HAP-1 (cell line): ENCODE data around the gene TP53.

ENCODE experiments used
- DNase-seq, 2 experiments: peaks; one replicate each; pipeline ENCODE4 v3.0.0-alpha.2; 2016 to 2020; ENCODE audit warnings: low spot score in 2 of 2
- H3K27me3 ChIP-seq: fragments of 250-450 bp; sonication (Bioruptor Pico); 2 replicates; pipeline ENCODE4 v1.5.1; 2020; ENCODE audit warnings: low read depth, mild to moderate bottlenecking, moderate library complexity
- H3K36me3 ChIP-seq: fragments of 250-450 bp; sonication (Bioruptor Pico); replicated peaks from 2 replicates; pipeline ENCODE4 v1.5.1; 2020; ENCODE audit warnings: mild to moderate bottlenecking
- H3K4me1 ChIP-seq: fragments of 250-450 bp; sonication (Bioruptor Pico); 2 replicates; pipeline ENCODE4 v1.5.1; 2020; ENCODE audit warnings: mild to moderate bottlenecking
- H3K4me3 ChIP-seq: fragments of 250-450 bp; sonication (Bioruptor Pico); 2 replicates; pipeline ENCODE4 v1.5.1; 2020; ENCODE audit warnings: mild to moderate bottlenecking, moderate library complexity
- H3K9me3 ChIP-seq: fragments of 250-450 bp; sonication (Bioruptor Pico); 2 replicates; pipeline ENCODE4 v1.5.1; 2020; ENCODE audit warnings: mild to moderate bottlenecking, moderate library complexity
- in situ Hi-C: fragments of 300-500 bp; cut with MboI; formaldehyde crosslinking; loops from 3 replicates; pipeline ENCODE4 v1.14.3; 2020; ENCODE audit warnings: low sequenced_read_pairs, inconsistent platforms, mixed read lengths

The TP53 gene

DNA sequence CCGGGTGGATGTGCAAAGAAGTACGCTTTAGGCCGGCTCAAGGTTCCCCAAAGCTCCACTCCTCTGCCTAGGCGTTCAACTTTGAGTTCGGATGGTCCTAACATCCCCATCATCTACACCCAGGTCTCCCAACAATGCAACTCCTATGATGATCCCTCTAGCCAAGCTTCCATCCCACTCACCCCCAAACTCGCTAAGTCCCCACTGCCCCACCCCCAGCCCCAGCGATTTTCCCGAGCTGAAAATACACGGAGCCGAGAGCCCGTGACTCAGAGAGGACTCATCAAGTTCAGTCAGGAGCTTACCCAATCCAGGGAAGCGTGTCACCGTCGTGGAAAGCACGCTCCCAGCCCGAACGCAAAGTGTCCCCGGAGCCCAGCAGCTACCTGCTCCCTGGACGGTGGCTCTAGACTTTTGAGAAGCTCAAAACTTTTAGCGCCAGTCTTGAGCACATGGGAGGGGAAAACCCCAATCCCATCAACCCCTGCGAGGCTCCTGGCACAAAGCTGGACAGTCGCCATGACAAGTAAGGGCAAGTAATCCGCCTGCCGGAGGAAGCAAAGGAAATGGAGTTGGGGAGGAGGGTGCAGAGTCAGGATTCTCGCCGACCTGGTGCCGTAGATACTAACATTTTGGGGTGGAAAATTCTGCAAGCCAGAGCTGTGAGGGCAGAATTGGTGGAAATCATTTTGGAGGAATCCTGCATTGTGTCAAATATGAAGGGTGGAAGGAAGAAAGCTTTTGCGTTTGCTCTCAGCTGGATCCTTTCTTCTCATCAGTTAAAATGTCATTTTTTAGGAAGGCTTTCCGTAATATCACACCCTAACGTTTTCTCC, at the start of gene TP53:
Gene TP53 (minus strand): TSS at position 419 of the 836 bp plus-strand sequence. CDS start 10,896 bp downstream, outside the sequence.
- peaks cover 14% of the 10 kb centered on the region for H3K36me3 ChIP-seq
- in situ Hi-C loops, result no loop called here
- peaks cover 22% of the 10 kb centered on the region for H3K4me1 ChIP-seq
- no peaks in the 10 kb centered on the region for H3K27me3 ChIP-seq
- H3K9me3 ChIP-seq, result no peaks in the 10 kb centered on the region
- DNase-seq, result peak; percentile 95
- H3K4me3 ChIP-seq, result peak within 1 kb of the TSS; percentile 84

DNA sequence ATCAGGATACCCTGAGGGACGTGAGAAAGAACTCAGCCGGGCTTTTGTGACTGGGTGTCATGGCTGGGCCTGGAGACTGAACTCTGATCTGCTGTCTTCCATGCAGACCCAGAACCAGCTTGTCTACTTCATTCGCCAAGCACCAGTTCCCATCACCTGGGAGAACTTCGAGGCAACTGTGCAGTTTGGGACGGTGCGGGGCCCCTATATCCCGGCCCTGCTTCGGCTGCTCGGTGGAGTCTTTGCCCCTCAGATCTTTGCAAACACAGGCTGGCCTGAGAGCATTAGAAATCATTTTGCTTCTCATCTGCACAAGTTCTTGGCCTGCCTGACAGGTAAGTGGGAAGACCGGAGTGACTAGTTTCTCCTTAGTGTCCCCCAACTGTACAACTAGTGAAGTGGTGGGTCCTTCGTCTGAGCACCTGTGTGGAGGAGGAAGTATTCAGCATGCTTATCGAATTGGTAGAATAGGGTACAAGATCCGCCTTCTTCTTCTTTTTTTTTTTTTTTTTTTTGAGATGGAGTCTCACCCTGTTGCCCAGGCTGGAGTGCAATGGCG, 45.8 kb upstream of the TP53 start:
- Histone ChIP-seq H3K27me3 (peaks cover 13% of the 10 kb centered on the region; the same call in 1 of the 2 replicates), H3K4me1 (no peaks in the 10 kb centered on the region), H3K9me3 (no peaks in the 10 kb centered on the region), H3K36me3 (no peaks in the 10 kb centered on the region), H3K4me3 (no peak overlapping the region)
- no peak for DNase-seq
- in situ Hi-C loops, result no loop called here

DNA sequence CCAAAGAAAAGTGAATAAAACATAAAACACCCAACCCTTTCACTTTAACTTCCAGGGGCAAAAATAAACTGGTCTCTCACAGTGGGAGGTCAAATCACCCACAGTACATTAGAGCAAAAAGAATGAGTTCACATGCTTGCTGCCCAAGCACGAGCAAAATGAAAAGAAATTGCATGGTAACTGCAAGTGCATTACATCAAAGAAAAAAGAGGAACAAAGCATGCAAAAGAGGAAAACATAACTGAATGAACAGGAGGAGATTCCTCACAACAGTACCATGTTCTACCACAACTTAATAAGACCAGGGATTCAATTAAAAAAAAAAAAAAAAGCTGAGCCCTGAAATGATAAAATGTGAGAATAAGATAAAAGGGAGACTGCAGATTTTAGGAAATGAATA, 42.5 kb upstream of the TP53 start:
- Histone ChIP-seq H3K36me3 (no peaks in the 10 kb centered on the region), H3K4me3 (no peak overlapping the region), H3K9me3 (no peaks in the 10 kb centered on the region), H3K27me3 (no peaks in the 10 kb centered on the region), H3K4me1 (no peaks in the 10 kb centered on the region)
- in situ Hi-C loops, result no loop called here
- DNase-seq, result no peak

DNA sequence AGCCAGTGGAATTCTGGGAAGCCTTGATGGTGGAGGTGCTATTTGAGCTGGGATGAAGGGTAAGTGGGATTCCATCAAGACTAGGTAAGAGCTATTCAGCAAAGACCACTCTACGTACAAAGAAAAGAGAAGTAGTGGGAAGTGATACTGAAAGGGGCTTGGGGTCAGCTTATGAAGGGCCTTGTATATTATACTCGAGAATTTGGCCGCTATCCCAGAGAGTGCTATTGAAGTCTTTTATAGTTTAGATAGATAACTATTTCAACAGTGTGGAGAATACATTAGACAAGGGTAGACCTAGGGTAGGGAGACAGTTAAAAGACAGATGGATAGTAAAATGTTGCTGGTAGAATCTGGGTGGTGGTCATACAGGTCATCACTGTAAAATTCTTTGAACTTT, 40.6 kb upstream of the TP53 start:
- Histone ChIP-seq H3K4me1 (no peaks in the 10 kb centered on the region), H3K9me3 (no peaks in the 10 kb centered on the region), H3K27me3 (no peaks in the 10 kb centered on the region), H3K36me3 (no peaks in the 10 kb centered on the region), H3K4me3 (no peak overlapping the region)
- DNase-seq, result no peak
- in situ Hi-C loops, result no loop called here

DNA sequence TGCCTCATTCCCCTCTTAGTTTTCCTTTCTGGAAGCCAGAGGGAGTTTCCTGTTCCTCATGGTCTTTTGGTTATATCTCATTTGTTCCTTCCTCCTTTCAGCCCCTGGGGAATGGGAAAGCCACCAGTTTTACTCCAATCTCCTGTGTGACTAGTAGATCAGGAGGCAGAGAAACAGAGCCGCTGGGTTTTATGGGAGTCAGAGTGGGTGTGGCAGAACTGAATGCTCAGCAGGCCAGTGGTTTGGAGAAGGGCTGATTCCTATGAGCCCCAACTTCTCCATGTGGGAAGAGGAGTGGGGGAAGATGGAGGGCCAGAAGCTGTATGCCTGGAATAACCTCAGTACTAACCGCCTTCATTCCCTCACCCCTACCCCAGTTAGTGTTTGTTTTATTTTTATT, 34.3 kb upstream of the TP53 start:
- no peaks in the 10 kb centered on the region for H3K9me3 ChIP-seq
- H3K36me3 ChIP-seq, result no peaks in the 10 kb centered on the region
- H3K4me3 ChIP-seq, result no peak overlapping the region
- in situ Hi-C loops, result no loop called here
- H3K4me1 ChIP-seq, result peaks cover 8% of the 10 kb centered on the region
- no peak for DNase-seq
- H3K27me3 ChIP-seq, result no peaks in the 10 kb centered on the region

DNA sequence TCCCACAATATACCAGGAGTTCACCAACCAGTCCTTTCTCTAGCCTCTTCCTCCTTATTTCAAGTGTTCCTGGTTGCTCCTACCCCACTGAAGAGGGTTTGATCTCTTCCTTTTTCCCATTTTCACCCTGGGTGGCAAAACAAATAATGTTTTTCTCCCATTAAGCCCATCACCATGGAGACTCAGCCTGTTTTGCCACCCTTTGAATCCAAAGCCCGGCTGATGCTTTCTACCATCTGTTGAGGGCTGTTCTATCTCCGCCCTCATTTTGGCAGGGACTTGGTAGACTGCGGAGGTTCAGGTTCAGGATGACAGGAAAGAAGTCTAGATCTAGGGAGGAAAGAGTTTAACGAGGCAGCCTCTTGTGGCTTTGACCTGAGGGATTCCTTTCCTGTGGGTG, 32.8 kb upstream of the TP53 start:
- Histone ChIP-seq H3K36me3 (no peaks in the 10 kb centered on the region), H3K4me1 (peaks cover 11% of the 10 kb centered on the region), H3K9me3 (no peaks in the 10 kb centered on the region), H3K27me3 (no peaks in the 10 kb centered on the region), H3K4me3 (no peak overlapping the region)
- in situ Hi-C loops, result no loop called here
- DNase-seq, result no peak

DNA sequence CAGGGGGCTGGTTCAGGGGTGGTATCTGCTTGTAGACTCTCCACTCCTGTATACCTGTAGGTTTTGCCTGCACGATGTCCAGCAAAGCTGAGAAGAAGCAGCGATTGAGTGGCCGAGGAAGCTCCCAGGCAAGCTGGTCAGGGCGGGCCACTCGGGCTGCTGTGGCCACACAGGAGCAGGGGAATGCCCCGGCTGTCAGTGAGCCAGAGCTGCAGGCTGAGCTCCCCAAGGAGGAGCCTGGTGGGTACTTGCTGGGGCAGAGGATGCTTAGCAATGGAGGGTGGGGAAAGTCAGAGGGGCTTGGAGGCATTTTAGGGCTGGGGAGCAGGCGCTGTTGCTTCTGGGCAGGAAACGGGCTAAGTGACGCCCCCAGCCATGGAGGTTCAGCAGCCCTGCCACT, 32.4 kb upstream of the TP53 start:
- in situ Hi-C loops, result no loop called here
- H3K4me3 ChIP-seq, result no peak overlapping the region
- H3K9me3 ChIP-seq, result no peaks in the 10 kb centered on the region

DNA sequence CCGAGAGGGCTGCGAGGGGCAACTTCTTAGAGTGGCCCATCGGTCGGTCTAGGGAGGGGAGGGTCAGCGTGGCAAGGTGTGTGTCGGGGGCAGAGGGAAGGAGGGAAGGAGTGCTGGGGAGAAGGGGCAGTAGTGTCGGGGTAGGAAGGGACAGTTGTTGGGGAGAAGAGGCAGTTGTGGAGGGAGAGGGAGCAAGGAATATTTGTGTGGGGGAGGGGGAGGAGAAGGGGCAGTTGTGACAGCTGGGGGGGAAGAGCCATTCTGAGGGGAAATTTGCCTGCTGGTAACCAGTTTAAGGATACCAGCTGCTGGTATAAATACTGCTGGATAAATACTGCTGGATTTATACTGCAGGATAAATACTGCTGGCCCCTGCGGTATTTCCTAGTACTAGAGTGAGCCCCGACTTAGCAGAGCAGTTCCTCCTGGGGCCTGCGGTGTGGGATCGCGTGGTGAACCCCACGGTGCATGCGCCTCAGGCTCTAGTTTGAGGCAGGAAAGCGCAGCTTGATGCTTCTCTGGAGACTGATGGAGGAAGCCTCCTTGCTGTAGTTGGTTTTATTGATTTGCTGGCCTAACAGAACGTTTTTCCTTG, 30.6 kb upstream of the TP53 start:
- Histone ChIP-seq H3K9me3 (no peaks in the 10 kb centered on the region), H3K27me3 (no peaks in the 10 kb centered on the region; the same call in 1 of the 2 replicates), H3K4me1 (peaks cover 11% of the 10 kb centered on the region), H3K36me3 (no peaks in the 10 kb centered on the region), H3K4me3 (peak overlapping the region; percentile 63)
- DNase-seq, result no peak
- in situ Hi-C loops, result no loop called here

More for the DNA sequence above, 32.4 kb upstream of the TP53 start:
- H3K27me3 ChIP-seq, result no peaks in the 10 kb centered on the region
- H3K4me1 ChIP-seq, result peaks cover 11% of the 10 kb centered on the region
- DNase-seq, result no peak
- H3K36me3 ChIP-seq, result no peaks in the 10 kb centered on the region

DNA sequence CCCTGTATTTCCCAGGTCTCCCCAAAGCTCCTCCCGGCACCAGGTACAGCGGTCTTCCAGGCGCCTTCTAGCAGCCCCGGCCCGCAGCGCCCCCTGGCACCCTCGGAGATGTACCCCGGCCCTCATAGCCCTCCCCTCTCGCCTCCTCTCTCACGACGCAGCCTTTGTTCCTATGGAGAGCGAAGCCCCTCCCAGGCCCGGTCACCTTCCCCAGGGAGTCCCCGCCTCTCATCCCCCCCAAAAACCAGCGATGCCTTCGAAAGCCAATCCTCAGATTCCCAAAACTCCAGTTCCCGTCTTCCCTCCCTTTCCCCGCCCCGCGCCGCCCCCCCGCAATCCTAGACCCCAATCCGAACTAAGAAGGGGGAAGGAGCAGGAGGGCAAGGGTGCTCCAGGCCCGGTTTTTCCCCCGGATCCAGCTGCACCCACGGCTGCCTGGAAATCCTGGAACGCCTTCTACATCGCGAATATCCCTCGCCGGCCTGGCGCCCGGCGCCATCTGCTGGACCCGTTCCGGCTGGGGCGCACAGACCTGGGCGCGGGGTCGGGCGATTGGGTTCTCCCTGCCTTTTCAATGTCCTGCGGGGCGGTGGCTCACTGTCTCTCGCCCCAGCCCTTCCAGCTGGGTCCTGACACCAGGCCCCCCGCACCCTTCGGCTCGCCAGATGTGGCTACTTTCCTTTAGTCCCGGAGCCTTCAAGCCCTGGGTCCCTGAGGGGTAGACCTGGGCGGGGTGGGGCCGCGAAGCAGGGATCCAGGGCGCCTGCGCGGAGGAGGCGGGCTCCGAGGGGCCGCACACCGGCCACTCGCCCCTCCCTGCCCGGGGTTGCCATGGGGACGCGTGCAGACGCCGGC, 29.8 kb upstream of the TP53 start, which contains the start of gene DNAH2:
Gene DNAH2 (plus strand): TSS at position 844 of the 855 bp plus-strand sequence. CDS start 1,991 bp downstream, outside the sequence.
- H3K4me3 ChIP-seq, result peak within 1 kb of the TSS; percentile 63
- in situ Hi-C loops, result no loop called here
- H3K9me3 ChIP-seq, result no peaks in the 10 kb centered on the region
- H3K27me3 ChIP-seq, result peaks cover 5% of the 10 kb centered on the region
- peaks cover 11% of the 10 kb centered on the region for H3K4me1 ChIP-seq
- no peaks in the 10 kb centered on the region for H3K36me3 ChIP-seq
- DNase-seq, result peak; percentile 94 to 95

DNA sequence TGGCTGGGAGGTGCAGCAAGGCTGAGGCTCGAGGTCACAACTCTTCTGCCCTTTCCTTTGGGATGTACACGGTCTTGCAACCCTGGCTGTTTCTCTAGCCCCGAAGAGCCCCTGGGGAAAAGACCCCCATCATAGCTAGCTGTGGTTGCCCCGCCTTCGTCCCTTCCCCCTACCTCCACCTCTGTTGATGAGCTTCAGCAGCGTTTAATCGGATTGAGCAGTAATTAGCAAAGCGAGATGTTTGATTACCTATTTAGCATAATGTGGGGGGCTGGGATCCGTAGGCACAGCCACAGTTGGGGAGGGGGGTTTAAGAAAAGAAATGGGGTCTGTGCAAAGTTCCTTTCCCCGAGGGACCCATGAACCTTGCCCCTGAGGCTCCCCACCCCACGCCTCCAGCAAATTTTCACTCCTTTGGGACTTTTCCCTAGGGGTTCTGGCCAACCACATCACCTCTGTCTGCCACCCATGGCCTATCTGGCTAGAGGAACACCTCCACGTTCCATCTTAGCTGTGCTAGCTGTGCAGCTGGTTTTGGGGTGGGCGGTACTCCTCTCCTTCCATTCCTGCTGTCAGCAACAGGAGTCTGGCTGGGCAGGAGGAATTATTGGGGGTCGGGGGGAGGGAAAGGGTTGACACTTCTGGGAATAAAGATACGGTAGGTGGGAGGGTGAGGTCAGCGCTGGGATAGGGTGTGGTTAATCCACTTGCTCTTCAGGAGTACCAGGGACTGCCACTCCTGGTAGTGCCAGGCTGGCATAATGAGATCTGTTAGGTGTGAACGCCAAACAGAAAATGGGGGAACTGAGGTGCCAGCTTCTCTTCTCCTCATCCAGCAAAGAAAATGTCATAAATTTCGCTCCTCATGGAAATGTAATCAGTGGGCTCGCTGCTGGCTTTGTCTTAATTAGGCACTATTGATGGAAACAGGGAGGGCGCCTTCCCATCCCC, 28.9 kb upstream of the TP53 start:
- in situ Hi-C loops, result no loop called here
- Histone ChIP-seq H3K27me3 (peaks cover 5% of the 10 kb centered on the region), H3K9me3 (no peaks in the 10 kb centered on the region), H3K4me1 (peaks cover 11% of the 10 kb centered on the region), H3K4me3 (peak overlapping the region; percentile 63), H3K36me3 (no peaks in the 10 kb centered on the region)
- DNase-seq, result no peak

DNA sequence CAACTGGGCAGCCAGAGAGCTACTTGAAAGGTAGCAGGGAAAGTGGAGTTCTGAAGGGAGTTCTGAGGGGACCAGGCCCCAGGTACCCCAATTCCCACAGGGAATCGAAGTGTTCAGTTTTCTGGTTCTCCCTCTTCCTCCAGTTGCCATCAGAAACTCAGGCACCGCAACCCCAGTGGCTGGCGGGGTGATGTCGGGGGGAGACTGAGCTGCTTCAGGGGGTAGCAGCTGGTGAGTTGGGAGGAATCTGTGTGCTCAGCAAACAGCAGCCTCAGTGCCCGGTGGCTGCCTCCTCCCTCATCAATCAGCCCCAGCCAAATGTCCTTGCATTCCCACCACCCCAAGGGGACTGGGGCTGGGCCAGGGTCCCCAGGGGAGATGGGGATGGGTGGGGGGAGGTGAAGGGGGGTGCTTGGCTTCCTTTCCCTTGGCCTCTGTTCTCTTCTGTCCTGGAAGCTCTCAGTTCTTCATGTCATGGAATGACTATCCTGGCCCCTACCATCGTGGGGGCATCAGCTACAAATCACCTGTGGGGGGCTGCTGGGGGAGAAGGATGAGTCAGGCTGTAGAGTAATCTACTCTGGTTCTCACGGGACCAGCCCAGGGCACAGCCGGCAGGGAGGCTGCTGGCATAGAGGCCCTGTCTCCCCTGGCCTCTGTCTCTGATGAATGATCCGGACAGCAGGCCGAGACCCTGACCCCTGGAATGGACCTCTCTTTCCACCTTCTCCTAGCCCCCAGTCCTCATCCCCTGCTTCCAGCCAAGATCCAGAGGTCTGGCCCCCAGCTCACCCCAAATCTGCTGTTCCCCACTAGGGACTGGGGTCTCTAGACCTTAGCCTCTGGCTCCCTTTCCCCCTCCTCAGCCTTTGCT, 27.7 kb upstream of the TP53 start:
- H3K27me3 ChIP-seq, result peaks cover 5% of the 10 kb centered on the region
- in situ Hi-C loops, result no loop called here
- peaks cover 11% of the 10 kb centered on the region for H3K4me1 ChIP-seq
- DNase-seq, result no peak
- H3K4me3 ChIP-seq, result no peak overlapping the region
- no peaks in the 10 kb centered on the region for H3K36me3 ChIP-seq
- H3K9me3 ChIP-seq, result no peaks in the 10 kb centered on the region

DNA sequence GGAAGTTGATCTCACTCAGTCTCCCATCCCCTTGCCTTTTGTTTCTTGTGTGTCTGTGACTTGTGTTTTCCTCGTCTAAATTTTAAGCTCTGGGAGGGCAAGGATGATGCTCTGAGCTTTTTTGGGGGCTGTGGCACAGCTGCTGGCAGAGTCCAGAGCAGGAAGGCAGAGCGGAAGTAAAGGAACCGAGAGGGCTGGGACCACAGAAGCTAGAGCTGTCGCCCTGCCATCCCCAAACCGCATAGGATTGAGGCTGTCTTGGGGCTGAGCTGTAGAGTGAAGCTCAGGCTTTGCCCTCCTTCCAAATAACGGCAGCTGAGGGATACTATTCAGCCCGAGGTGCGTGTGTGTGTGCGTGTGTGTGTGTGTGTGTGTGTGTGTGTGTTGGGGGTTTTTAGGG, 26.5 kb upstream of the TP53 start:
- no peak overlapping the region for H3K4me3 ChIP-seq
- in situ Hi-C loops, result no loop called here
- peaks cover 5% of the 10 kb centered on the region for H3K27me3 ChIP-seq
- no peaks in the 10 kb centered on the region for H3K9me3 ChIP-seq
- H3K4me1 ChIP-seq, result peaks cover 11% of the 10 kb centered on the region
- no peaks in the 10 kb centered on the region for H3K36me3 ChIP-seq
- no peak for DNase-seq
